Activated CD8-positive, alpha-beta memory T cell treated with anti-CD3 and anti-CD28 coated beads, Interleukin-2, amount 10 ng/mL, durations not matched to agents 7 days and 5 days (primary cell): ENCODE measurements around the gene ABCA13. TPM values are rescaled to one million over a fixed set of nuclear protein-coding genes. Genes with fewer than 3 reads are reported as not detected.

Experiments used
- ATAC-seq: fragments of 150-1000 bp; cut with Tn5 transposase; one replicate; pipeline ENCODE4 v1.10.0; 2021; ENCODE audit warnings: moderate library complexity
- CTCF ChIA-PET: fragments of 350-600 bp; sonication (Branson Sonifier 250); formaldehyde crosslinking; loops from one replicate; lab custom pipeline; 2021; ENCODE audit warnings: antibody characterized with exemption; lab: Charles Lee
- DNase-seq: peaks from one replicate; pipeline ENCODE4 v3.0.0-alpha.2; 2020
- H3K27ac Mint-ChIP-seq: one replicate; pipeline ENCODE4 v1.8.0; 2021; ENCODE audit warnings: mild to moderate bottlenecking, mixed read lengths
- H3K27me3 Mint-ChIP-seq: one replicate; pipeline ENCODE4 v1.8.0; 2021; ENCODE audit warnings: mixed read lengths
- H3K36me3 Mint-ChIP-seq: one replicate; pipeline ENCODE4 v1.8.0; 2021; ENCODE audit warnings: mild to moderate bottlenecking, mixed read lengths
- H3K4me1 Mint-ChIP-seq: one replicate; pipeline ENCODE4 v1.8.0; 2021; ENCODE audit warnings: mixed read lengths
- H3K4me3 Mint-ChIP-seq: one replicate; pipeline ENCODE4 v1.8.0; 2021; ENCODE audit warnings: mild to moderate bottlenecking, moderate library complexity, mixed read lengths
- H3K9me3 Mint-ChIP-seq: one replicate; pipeline ENCODE4 v1.8.0; 2022; ENCODE audit warnings: low read depth, mixed read lengths
- total RNA-seq, 2 experiments: library from RNA; stranded (reverse); gene quantifications; one replicate each; pipeline ENCODE4 v1.2.3, GENCODE V29; 2021

Gene ABCA13
- total RNA-seq, 2 experiments from 2014 or later: 0.05 to 0.06 TPM

GRCh38 chr7:48150086-48150485 is 21.2 kb upstream of the ABCA13 start:
- no peaks in the 10 kb centered on the region for H3K36me3 Mint-ChIP-seq
- DNase-seq (no peak), ATAC-seq (no peak)
- H3K4me3 Mint-ChIP-seq: no peak overlapping the region
- H3K27ac Mint-ChIP-seq: no peak overlapping the region
- CTCF ChIA-PET: interaction anchor here (2.0 kb wide), 1 partner anchor 205 kb away, joined by 6 read pairs; no protein-coding TSS in a partner anchor
- peaks cover 49% of the 10 kb centered on the region for H3K27me3 Mint-ChIP-seq
- peaks cover 3% of the 10 kb centered on the region for H3K4me1 Mint-ChIP-seq
- no peaks in the 10 kb centered on the region for H3K9me3 Mint-ChIP-seq

GRCh38 chr7:48154792-48155413 is 16.4 kb upstream of the ABCA13 start:
- H3K27me3 Mint-ChIP-seq: peaks cover 38% of the 10 kb centered on the region
- H3K4me3 Mint-ChIP-seq: no peak overlapping the region
- ATAC-seq (peak; percentile 78), DNase-seq (peak; percentile 67)
- H3K36me3 Mint-ChIP-seq: no peaks in the 10 kb centered on the region
- CTCF ChIA-PET: interaction anchor here (0.7 to 3.0 kb wide), 14 partner anchors 12 to 885 kb away, joined by 3 to 44 read pairs (median 4); partner anchors contain the start of gene PKD1L1
- no peaks in the 10 kb centered on the region for H3K9me3 Mint-ChIP-seq
- H3K4me1 Mint-ChIP-seq: peaks cover 3% of the 10 kb centered on the region
- no peak overlapping the region for H3K27ac Mint-ChIP-seq

GRCh38 chr7:48158404-48158803 is 12.9 kb upstream of the ABCA13 start:
- Mint-ChIP-seq H3K4me3 (no peak overlapping the region), H3K27me3 (peaks cover 28% of the 10 kb centered on the region), H3K36me3 (no peaks in the 10 kb centered on the region), H3K4me1 (peaks cover 10% of the 10 kb centered on the region), H3K9me3 (no peaks in the 10 kb centered on the region), H3K27ac (no peak overlapping the region)
- ATAC-seq (no peak), DNase-seq (no peak)
- CTCF ChIA-PET: interaction anchor here (1.3 kb wide), 1 partner anchor 213 kb away, joined by 5 read pairs; no protein-coding TSS in a partner anchor

GRCh38 chr7:48161407-48162125 is 9.7 kb upstream of the ABCA13 start:
- DNase-seq: no peak
- no peak for ATAC-seq
- Mint-ChIP-seq H3K4me3 (no peak overlapping the region), H3K9me3 (no peaks in the 10 kb centered on the region), H3K27ac (no peak overlapping the region), H3K36me3 (no peaks in the 10 kb centered on the region), H3K27me3 (peaks cover 39% of the 10 kb centered on the region), H3K4me1 (peaks cover 7% of the 10 kb centered on the region)
- CTCF ChIA-PET: no interaction called here

GRCh38 chr7:48165157-48165556 is 6.1 kb upstream of the ABCA13 start:
- H3K27me3 Mint-ChIP-seq: peaks cover 36% of the 10 kb centered on the region
- H3K4me3 Mint-ChIP-seq: no peak overlapping the region
- CTCF ChIA-PET: no interaction called here
- no peak overlapping the region for H3K27ac Mint-ChIP-seq
- DNase-seq (no peak), ATAC-seq (no peak)
- peaks cover 7% of the 10 kb centered on the region for H3K4me1 Mint-ChIP-seq
- no peaks in the 10 kb centered on the region for H3K9me3 Mint-ChIP-seq
- H3K36me3 Mint-ChIP-seq: no peaks in the 10 kb centered on the region

- H3K36me3 Mint-ChIP-seq: no peaks in the 10 kb centered on the region
- no peak for DNase-seq
- H3K27ac Mint-ChIP-seq: no peak overlapping the region
- CTCF ChIA-PET: interaction anchor here (1.5 kb wide), 1 partner anchor 13 kb away, joined by 3 read pairs; no protein-coding TSS in a partner anchor
- no peaks in the 10 kb centered on the region for H3K9me3 Mint-ChIP-seq
- no peaks in the 10 kb centered on the region for H3K4me1 Mint-ChIP-seq
- H3K27me3 Mint-ChIP-seq: peaks cover 43% of the 10 kb centered on the region
- no peak for ATAC-seq
- H3K4me3 Mint-ChIP-seq: no peak overlapping the region
Measured at GRCh38 chr7:48168159-48168558, 3.1 kb upstream of the ABCA13 start.

GRCh38 chr7:48170506-48170905 is 752 bp upstream of the ABCA13 start:
- Mint-ChIP-seq H3K27me3 (peaks cover 30% of the 10 kb centered on the region), H3K9me3 (no peaks in the 10 kb centered on the region), H3K27ac (no peak overlapping the region), H3K4me3 (no peak overlapping the region), H3K4me1 (no peaks in the 10 kb centered on the region), H3K36me3 (no peaks in the 10 kb centered on the region)
- CTCF ChIA-PET: no interaction called here
- DNase-seq: no peak
- ATAC-seq: no peak

- H3K4me1 Mint-ChIP-seq: no peaks in the 10 kb centered on the region
Measured at GRCh38 chr7:48173313-48173712, 2.1 kb downstream of the ABCA13 start.

GRCh38 chr7:48173756-48174382 is 2.6 kb downstream of the ABCA13 start:
- ATAC-seq (no peak), DNase-seq (no peak)
- no peaks in the 10 kb centered on the region for H3K4me1 Mint-ChIP-seq
- H3K36me3 Mint-ChIP-seq: no peaks in the 10 kb centered on the region
- peaks cover 25% of the 10 kb centered on the region for H3K27me3 Mint-ChIP-seq
- CTCF ChIA-PET: no interaction called here
- no peaks in the 10 kb centered on the region for H3K9me3 Mint-ChIP-seq
- H3K27ac Mint-ChIP-seq: no peak overlapping the region
- no peak overlapping the region for H3K4me3 Mint-ChIP-seq

More at GRCh38 chr7:48173313-48173712, 2.1 kb downstream of the ABCA13 start:
- no peak for ATAC-seq
- Mint-ChIP-seq H3K4me3 (no peak overlapping the region), H3K27me3 (peaks cover 25% of the 10 kb centered on the region), H3K36me3 (no peaks in the 10 kb centered on the region), H3K27ac (no peak overlapping the region), H3K9me3 (no peaks in the 10 kb centered on the region)
- no peak for DNase-seq
- CTCF ChIA-PET: no interaction called here

- CTCF ChIA-PET: no interaction called here
- no peaks in the 10 kb centered on the region for H3K36me3 Mint-ChIP-seq
- no peak overlapping the region for H3K27ac Mint-ChIP-seq
- H3K4me1 Mint-ChIP-seq: no peaks in the 10 kb centered on the region
- DNase-seq (no peak), ATAC-seq (no peak)
- H3K27me3 Mint-ChIP-seq: peaks cover 22% of the 10 kb centered on the region
- H3K4me3 Mint-ChIP-seq: no peak overlapping the region
- no peaks in the 10 kb centered on the region for H3K9me3 Mint-ChIP-seq
Measured at GRCh38 chr7:48175019-48175418, 3.8 kb downstream of the ABCA13 start.

- Mint-ChIP-seq H3K27me3 (peaks cover 22% of the 10 kb centered on the region), H3K4me3 (no peak overlapping the region), H3K27ac (no peak overlapping the region), H3K4me1 (no peaks in the 10 kb centered on the region), H3K9me3 (no peaks in the 10 kb centered on the region), H3K36me3 (no peaks in the 10 kb centered on the region)
- DNase-seq (no peak), ATAC-seq (no peak)
- CTCF ChIA-PET: no interaction called here
Measured at GRCh38 chr7:48176356-48176893, 5.2 kb downstream of the ABCA13 start.

- no peak overlapping the region for H3K4me3 Mint-ChIP-seq
- DNase-seq: no peak
- no peak for ATAC-seq
- no peak overlapping the region for H3K27ac Mint-ChIP-seq
- no peaks in the 10 kb centered on the region for H3K36me3 Mint-ChIP-seq
- peaks cover under 1% of the 10 kb centered on the region for H3K4me1 Mint-ChIP-seq
- peaks cover 17% of the 10 kb centered on the region for H3K27me3 Mint-ChIP-seq
- H3K9me3 Mint-ChIP-seq: no peaks in the 10 kb centered on the region
- CTCF ChIA-PET: no interaction called here
Measured at GRCh38 chr7:48177271-48177670, 6.0 kb downstream of the ABCA13 start.

GRCh38 chr7:48179496-48180030 is 8.3 kb downstream of the ABCA13 start:
- H3K9me3 Mint-ChIP-seq: no peaks in the 10 kb centered on the region
- no peaks in the 10 kb centered on the region for H3K36me3 Mint-ChIP-seq
- CTCF ChIA-PET: no interaction called here
- DNase-seq (no peak), ATAC-seq (no peak)
- H3K27me3 Mint-ChIP-seq: peaks cover 7% of the 10 kb centered on the region
- peaks cover 13% of the 10 kb centered on the region for H3K4me1 Mint-ChIP-seq
- H3K4me3 Mint-ChIP-seq: no peak overlapping the region
- no peak overlapping the region for H3K27ac Mint-ChIP-seq
